Kidney glomerular epithelial cell (primary cell): ENCODE results near the gene FAM174B.

ENCODE experiments used
- DNase-seq: peaks from one replicate; lab custom pipeline; 2025; lab: John Stamatoyannopoulos, UW

Gene FAM174B

DNA sequence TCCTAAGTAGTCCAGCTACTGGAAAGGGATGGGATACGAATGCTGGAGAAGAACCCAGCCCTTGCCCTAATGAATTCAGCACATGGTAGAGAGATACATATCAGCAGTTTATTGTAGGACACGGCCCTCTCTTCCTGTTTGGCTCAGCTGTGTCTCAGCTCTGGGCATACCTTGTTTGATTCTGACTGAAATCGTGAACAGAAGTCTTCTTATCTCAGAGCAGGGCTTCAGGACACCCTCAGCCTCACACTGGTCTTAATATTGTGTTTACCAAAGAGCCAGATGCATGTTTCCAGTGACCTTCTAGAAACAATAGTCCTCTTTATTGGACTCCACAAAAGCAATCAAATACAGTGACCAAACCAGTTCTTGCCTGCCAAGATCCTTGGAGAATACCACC lies 54.7 kb downstream of the FAM174B start:
- no peak for DNase-seq

DNA sequence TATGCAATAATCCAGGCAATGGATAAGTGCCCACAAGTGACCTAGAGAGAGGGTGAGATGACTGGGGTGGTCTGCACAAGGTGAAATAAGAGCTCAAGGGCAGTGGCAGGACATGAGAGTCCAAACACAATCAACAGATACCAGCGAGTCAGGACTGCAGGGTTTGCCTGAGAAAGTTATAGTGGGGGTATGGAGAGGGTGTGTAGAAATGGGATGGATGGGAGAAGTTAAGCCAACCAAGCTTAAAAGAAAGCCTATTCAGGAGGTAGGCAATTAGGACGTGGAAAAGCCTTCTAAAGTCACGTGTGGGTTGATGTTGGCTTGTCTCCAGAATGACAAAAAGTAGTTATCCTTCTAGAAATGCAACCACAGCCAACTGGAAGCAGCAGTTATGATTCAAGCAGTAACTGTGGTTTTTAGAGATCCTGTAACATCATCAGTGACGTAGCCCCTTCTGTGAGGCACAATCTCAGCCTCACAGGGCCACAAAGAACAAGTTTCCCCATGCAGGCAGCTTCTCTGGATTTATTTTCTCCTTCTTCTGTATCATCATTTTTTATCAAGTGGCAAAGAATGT lies 56.1 kb downstream of the FAM174B start:
- DNase-seq: no peak

DNA sequence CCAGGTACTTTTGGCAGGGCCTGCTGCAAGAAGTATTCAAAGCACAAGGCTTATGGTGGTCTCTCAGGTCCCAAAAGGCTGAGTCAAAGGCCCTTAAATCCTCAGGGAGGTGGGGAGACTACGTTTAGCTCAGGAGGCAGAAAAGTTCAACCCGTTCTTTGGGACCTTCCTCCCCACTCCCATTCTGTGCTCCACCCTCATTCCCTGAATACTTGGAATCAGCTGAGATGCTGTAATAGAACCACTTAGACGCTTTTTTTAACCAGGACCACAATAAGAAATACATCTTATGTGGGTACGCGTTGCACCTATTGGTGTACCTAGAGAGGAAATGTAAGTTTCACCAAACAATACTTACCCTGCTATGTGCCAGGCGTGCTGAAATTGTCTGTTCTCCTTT lies 58.0 kb downstream of the FAM174B start:
- no peak for DNase-seq

DNA sequence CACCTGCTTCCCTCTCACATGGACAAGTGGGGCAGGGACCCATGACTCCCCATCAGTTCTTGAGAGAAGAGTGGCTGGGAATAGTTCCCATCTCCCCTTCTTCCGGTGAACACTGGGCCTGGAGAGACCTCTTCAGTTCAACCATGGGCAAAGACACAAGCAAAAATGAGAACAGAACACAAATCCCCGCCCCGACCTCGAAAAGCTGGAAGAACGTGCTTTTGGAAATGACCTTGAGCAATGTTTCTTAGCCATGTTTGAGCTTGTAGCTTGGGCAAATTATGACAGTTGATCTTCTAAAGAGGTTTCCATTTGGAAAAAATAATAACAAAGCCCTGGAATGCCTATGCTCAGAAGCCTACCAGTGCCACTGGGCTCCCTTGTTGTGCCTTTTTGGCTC lies 59.0 kb downstream of the FAM174B start:
- no peak for DNase-seq

DNA sequence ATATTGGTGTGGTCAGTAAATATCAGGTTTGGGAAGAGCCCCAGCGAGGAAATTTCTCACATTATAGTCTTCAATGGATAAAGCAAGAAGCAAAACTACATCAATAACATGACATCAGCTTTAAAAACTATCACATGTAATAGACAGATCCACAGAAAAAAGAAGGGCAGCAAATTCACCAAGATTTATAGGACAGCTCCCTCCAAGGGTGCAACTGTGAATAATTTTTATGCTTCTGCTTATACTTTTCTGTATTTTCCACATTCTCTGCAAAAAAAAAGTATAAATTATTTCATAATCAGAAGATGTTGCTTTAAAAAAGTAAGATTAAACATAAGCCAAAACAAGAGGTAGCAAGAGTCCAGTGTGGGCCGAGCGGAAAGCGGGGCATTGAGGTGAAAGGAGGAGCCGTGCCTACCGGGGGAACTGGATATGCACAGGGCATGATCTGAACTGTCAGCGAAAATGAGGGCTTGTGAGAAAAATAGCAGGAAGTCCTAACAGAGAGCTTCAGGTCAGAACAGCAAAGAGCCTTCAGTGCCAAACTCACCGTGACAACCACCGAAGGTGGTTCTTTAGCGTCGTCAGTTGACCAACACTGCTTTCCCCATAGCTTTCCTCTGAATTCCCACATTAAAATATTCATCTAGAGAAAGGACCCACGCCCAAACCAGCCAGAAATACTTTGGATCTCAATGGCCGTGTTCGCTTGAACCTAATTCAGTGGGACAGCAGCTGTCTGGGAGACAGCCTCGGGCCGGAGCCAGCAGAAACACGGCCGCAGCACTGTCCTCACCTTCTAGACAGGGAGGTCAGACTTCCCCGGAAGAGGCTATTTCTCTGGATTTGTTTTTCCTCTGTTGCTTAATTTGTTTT lies 59.8 kb downstream of the FAM174B start:
- DNase-seq: no peak

DNA sequence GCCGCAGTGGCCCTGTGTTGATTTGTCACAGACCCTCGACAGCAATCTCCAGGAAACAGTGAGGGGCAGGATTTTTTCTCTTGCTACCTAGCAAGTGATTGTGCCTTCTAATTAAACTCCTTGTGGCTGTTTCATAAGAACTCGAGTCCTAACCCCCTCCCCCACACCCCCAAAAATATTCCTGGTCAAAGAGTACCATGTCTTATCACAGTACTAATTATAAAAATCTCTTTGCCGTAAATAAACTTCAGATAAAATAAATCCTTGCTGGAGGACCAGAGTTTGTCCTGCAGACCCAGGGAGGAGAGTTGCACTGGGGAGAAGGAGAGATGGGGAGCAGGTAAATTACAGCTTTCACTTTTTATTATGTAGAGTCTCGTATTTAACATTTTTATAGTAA lies 64.3 kb downstream of the FAM174B start:
- no peak for DNase-seq

DNA sequence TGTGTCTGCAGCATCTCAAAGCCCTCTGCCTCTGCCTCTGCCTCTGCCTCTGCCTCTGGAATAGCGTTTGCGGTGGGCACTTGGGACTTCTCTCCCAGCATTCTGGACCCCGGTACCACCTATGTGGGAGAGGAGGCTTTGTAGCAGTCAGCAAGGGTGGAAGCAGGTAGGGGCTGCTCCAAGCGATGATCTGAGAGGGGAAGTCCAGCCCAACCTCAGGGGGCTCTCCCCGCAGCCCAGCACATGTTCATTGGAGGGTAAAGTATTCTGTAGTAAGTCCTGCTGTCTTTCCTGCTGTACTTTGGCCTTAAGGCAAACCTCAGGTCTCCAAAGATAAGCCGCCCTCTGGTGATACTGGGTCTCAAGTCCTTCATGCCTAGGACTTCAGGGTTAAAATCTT lies 68.6 kb downstream of the FAM174B start:
- DNase-seq: no peak

DNA sequence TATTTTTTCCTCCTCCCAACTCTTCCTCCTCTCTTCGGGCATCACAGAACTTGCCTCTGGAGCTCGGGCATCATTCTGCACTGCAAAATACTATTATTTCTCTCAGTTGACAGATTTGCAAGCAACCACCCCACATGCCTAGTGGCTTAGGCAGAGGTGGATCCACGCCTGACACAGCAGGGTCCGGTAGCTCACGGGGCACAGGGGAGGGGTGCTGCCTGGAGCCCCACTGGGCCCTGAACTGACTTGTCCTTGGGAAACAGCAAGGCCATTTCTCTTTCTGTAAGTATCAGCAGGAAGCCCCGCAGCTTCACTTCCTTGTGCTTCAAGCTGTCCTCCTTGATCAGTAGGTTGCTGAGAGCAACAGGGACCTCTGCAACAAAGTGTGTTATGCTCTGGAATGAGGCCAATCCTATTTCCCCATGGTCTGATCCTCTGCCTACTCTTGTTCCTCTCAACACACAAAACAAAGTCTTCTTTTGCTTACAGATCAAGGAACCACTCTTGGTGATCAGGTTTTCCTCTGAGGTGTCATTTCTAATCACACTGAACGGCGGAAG lies 69.1 kb downstream of the FAM174B start:
- no peak for DNase-seq

DNA sequence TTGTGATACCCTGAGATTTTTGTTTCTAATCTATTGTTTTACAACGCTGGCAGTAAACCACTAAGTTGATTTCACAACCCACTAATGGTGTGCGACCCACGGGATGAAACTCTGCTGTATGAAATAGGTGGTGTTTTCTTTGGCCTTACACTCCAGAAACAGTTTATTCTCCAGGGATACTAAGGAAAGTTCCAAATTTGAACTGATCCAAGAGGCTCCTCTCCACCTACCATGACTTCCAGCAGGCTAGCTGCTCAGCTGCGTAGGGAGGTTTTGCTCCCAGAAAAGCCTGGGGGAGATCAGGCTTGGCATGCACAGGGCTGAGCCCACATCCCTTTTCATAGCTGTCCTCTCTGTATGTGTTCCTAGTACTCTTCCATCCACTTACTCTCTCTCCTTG lies 71.5 kb downstream of the FAM174B start:
- no peak for DNase-seq

DNA sequence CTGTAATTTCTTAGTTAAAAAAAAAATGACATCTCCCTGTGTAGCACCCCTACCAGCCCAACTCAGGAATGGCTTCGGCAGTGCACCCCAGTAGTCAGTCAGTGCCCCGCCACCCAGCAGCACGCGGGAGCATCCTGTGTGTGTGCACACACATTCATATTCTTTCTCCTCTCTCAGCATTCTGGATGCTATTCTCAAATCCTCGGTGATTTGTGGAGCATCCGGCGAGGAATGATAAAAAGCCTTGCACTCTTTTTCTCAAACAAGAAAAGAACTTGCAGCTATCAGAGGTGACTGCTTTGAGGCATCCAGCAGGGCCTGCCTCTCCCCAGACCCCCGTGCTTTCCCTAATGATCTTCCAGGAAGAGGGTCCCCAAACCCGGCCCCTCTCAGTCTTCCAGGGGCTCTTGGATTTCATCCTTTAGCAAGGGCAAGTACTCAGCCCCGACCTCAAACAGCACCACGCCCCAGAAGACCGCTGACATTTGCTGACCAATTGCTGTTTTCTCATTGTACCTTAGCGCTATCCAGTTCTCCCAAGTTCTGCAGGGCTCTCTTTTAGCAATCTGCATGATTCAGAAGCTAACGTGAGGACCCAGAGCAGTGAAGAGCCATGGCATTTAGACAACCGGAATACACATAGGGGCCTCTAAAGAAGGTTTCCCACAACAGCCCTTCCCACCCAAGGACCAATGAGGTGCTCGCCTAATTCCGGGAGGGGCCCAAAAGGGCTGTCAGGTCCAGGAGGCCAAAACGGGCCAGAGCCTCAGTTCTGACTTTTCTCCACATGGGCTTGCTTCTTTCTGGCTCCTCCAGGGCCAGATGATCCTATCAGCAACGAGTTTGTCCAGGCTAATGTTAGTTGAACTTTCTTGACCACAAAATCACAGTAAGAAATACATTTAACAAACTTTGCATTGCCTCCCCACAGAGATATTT lies 72.2 kb downstream of the FAM174B start:
- no peak for DNase-seq

DNA sequence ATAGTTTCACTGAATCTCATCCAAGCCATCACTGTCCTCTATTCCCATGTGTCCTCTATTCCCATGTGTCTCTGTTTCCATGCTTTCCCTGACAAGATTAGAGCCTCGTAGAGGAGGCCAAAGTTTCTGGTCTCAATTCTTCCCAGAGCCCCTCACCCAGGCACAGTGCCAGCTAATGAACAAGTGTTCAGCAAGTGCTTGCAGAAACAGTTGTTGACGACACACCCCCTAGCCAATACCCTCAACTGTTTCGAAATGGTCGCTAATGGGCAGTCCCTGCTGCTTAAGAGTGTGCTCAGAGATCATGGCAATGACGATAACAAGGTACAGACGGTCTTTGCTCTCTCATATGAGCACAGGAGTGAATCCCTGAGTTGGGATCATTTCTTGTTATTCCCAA lies 73.4 kb downstream of the FAM174B start:
- DNase-seq: no peak

DNA sequence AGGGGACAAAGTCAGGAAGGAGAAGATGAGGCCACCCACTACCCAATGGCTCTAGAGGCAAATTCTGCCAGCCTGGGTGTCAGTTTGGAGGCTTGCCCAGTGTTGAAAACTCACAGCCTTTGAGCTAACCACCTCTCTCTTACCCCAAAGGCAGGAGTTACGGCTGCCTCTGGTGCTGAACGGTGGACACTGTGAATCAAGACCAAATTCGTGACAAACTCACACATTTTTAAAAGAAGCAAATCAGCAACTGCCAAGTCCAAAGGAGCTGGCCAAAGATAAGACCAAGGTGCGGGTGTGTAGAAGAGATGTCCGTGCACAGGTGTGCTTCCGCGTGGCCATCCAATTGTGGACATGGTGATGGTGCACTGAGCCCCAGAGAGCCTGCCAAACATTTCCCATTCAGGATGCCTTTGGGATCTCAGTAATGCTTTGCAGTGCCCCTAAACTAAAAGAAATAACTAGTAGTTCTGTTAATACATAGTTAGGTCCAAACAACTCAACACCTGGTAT lies 74.6 kb downstream of the FAM174B start:
- DNase-seq: no peak

DNA sequence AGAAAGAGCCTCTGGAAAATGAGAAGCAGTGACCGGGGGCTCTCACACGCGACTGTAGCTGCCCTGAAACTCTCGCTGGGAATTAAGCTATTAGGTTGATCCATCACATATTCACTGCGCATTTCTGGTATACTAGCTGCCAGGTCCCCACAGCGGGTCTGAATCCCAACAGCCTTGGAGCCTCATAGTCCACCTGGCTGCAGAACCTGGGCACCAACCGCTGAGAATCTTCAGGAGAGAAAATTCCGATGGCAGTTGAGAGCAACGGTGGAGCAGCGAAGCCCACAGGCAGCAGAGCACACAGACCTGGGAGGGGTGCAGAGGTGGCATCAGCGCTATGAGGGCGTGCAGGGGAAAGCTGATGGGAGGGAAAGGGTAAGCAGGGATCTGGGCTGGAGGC lies 75.1 kb downstream of the FAM174B start:
- DNase-seq: no peak

DNA sequence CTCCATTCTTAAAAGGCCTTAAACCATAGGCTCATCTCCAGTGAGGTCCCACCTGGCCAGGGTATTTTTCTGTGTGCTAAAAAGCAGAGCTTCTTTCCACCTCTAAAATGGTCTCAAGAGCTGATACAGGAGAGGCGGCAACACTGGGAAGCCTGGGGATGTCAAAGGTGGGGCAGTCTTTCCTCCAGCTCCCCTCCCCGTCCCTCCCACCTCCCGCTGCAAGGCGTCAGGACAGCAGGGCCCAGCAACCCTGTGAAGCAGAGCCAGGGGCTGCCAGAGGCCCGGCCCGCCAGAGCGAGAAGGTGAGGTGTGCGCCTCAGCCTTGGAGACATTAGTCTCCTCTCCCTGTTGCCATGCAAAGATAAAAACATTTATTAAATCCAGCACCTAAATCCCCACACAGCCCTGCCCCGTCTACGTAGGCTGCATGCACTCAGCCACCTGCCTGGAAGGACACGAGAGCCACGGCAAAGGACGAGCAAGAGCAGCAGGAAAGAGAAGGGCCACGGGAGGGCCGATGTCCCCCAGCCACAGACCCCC lies 75.6 kb downstream of the FAM174B start:
- DNase-seq: no peak

DNA sequence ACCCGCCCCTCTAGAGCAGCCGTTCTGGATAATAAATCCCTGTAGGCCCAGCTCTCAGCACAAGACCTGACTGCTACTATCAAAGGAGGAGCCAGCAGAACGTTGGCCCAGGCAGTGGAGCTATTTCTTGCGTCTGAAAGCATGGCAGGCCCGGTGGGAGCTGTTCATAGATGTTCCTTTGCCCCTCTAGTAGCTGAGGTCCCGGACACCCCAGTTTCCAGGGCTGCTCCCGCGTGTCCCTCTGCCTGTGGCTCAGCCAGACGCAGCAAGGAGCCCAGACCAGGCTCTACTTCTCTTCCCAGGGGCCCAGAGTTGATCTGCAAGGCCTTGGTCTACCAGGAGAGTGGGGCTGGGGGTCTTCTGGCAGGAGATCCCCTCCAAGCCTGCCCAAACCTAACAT lies 76.1 kb downstream of the FAM174B start:
- DNase-seq: no peak

DNA sequence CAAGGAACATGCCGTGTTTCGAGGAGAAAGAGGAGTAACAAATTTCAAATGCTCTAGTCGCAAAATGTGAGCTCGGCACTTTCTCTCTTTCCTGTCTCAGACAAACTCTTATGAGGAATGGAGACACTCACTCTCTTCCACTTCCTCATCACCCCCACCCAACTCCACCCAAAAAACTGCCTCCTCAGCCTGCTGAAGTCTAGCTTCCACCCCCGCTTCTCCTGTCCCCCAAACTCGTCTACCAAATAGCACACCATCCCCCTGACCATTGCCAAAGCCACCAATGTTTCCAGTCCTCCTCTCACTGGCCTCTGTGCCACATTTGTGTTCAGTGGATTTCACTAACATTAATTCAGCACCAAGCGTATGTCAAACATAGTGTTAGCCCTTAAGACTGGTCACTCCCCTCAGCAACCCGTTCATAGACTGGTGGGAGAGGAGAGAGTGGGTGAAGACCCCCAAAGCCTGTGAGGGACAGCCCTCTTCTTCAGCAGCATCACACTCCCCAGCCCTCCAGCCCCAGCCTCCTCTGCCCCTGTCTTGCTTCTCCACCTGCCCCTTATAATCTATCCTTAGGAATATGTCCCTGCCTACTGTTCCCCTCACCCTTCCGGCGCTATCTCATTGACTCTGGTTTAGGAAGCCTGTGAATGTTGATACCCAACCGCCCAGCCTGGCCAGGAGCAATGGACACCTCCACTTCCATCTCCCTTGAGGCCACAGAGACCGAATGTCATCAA lies 77.3 kb downstream of the FAM174B start:
- DNase-seq: no peak

DNA sequence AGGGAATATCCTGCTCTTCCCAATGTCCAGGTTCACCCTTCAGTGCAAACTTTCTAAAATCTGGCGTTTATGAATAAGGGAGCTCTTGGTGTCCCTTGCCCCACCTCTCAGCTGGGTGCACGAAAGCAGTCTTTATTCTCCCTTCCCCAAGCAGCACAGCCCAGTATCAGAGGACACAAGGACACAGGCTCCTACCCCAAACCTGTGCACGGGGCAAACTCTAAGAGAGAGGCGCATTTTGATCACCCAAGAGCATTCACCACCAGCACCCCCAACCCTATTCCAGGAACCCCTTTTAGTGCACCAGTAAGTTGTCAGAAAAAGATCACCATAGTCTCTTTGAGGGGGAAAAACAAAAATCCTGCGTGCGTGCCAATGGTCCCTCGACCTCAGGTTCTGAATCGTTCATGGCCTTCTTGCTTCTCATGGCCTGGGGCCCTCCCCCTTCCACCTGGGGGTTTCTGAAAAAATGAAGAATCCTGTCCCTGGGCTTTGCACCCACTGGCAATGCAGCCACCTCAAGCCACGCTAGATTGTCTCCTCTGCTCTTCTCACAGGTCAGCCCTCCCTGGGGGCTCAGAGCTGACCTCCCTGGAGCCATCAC lies 78.9 kb downstream of the FAM174B start:
- DNase-seq: no peak

DNA sequence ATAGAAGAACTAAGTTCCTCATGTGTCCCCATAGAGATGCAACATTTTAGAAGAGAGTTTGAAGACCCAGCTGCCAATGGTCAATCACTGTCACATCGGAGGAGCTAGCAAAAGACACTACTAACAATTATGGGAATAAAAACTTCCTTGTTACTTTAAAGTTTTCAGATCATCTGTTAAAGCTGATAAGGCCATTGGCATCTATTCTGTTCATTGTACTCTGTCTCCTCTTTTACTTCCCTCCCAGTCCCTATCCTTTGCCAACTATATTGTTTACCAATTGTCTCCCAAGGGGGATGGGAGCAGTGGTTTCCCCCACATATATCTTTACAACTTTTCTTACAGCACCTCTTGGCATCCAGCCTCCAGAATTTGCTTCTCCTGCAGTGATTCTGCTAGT lies 81.0 kb downstream of the FAM174B start:
- DNase-seq: no peak

DNA sequence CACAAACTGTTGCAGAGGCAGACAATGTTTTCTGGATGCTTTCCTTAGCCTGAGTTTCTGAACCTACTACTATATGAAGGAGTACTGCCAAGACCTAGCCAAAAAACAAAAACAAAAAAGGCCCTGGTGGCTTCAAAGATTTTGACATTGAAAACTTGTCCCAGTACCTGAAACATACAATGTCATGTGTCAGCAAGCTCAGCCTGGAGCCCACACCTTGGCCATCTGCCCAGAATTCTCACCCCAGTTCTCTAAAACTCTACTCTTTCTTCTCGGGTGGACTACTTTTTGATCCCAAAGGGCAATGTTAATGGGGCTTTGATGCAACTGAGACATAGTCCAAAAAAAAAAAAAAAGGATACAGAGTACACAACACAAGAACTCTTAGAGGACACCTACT lies 81.4 kb downstream of the FAM174B start:
- DNase-seq: no peak

DNA sequence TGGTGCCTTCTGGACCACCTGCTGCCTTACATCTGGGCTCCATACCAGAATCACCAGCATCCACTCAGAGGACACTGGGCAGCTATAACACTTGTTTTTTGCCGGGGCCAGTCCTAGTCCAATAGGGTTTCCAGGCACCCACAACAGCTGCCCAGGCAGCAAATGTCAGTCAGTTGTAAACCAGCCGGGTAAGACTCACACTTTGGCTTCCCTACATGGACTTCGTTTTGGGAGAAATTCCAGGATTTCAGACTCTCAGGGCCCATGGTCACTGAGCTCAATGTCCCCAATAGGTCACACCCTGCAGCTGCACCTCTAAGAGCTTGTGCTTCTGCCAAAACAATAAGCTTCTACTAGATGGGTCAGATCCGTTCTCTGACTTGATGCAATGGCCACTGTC lies 83.8 kb downstream of the FAM174B start:
- DNase-seq: no peak

DNA sequence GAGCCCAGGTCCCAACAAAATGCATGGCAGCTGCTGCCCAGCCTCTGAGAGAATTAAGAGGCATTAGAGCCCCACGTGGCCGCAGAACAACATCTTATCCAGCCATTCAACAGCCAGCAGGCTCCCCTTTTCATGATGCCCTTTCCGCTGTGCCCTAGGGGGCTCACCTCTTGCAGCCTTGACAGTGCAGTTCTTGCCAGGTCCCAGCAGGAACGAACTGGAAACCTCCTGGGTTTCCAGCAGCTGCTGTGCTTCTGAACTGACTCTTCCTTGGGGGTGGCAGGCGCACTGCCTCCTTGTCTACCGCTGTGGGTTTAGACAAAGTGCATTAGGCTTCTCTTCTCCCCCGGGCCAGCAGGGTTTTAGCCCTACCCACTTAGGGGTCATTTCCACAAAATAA lies 85.2 kb downstream of the FAM174B start:
- DNase-seq: no peak
